NCI-H2196 (cell line): ENCODE data around the gene SMURF2.
"Not testable (repeated sequence)": the region's sequence is repeated elsewhere in the genome, so short reads cannot be mapped to it uniquely, and the experiment has no call there.

Experiments used
- DNase-seq: peaks from one replicate; lab custom pipeline; 2025; ENCODE audit not compliant: unreplicated experiment; lab: John Stamatoyannopoulos, UW

The SMURF2 gene

GRCh38 chr17:64667807-64668721 lies 6.0 kb upstream of the SMURF2 start:
- DNase-seq, result not testable (repeated sequence)

- not testable (repeated sequence) for DNase-seq
These were observed 2.3 kb upstream of the SMURF2 start for GRCh38 chr17:64664299-64664981.

GRCh38 chr17:64663836-64664235 lies 1.7 kb upstream of the SMURF2 start:
- DNase-seq, result not testable (repeated sequence)

- no peak for DNase-seq
These were observed 764 bp upstream of the SMURF2 start for GRCh38 chr17:64662774-64663367.

GRCh38 chr17:64661726-64661975 lies 456 bp downstream of the SMURF2 start:
- DNase-seq, result no peak

GRCh38 chr17:64660978-64661725 lies 955 bp downstream of the SMURF2 start:
- DNase-seq, result not testable (repeated sequence)

GRCh38 chr17:64660195-64660977 lies 1.7 kb downstream of the SMURF2 start:
- DNase-seq, result not testable (repeated sequence)

- no peak for DNase-seq
These were observed 3.2 kb downstream of the SMURF2 start for GRCh38 chr17:64658931-64659330.

- no peak for DNase-seq
These were observed 4.4 kb downstream of the SMURF2 start for GRCh38 chr17:64657610-64658125.

- no peak for DNase-seq
These were observed 6.4 kb downstream of the SMURF2 start for GRCh38 chr17:64655704-64656103.

GRCh38 chr17:64653985-64654355 lies 8.1 kb downstream of the SMURF2 start:
- DNase-seq, result no peak

GRCh38 chr17:64653325-64653984 lies 8.7 kb downstream of the SMURF2 start:
- DNase-seq, result no peak

GRCh38 chr17:64651889-64652288 lies 10.2 kb downstream of the SMURF2 start:
- no peak for DNase-seq

GRCh38 chr17:64648234-64648633 lies 13.9 kb downstream of the SMURF2 start:
- DNase-seq, result no peak

GRCh38 chr17:64647817-64648216 lies 14.3 kb downstream of the SMURF2 start:
- DNase-seq, result no peak

- no peak for DNase-seq
These were observed 22.6 kb downstream of the SMURF2 start for GRCh38 chr17:64639516-64639915.

- no peak for DNase-seq
These were observed 23.4 kb downstream of the SMURF2 start for GRCh38 chr17:64638552-64639203.

GRCh38 chr17:64635647-64636305 lies 26.3 kb downstream of the SMURF2 start:
- DNase-seq, result no peak

GRCh38 chr17:64634218-64634617 lies 27.9 kb downstream of the SMURF2 start:
- no peak for DNase-seq
